Neuronal stem cell (in vitro differentiated cells): ENCODE results near the gene STK10.

Experiments used
- DNase-seq: peaks from one replicate; pipeline ENCODE4 v3.0.0-alpha.2; 2013; ENCODE audit warnings: low spot score
- H2AFZ ChIP-seq: one replicate; pipeline ENCODE4 v1.6.1; 2013; ENCODE audit warnings: mild to moderate bottlenecking, low read length, inconsistent platforms
- H2AK5ac ChIP-seq: 2 replicates; pipeline ENCODE4 v1.6.1; 2013; ENCODE audit warnings: low read depth, mild to moderate bottlenecking, inconsistent platforms, low read length, moderate library complexity, mixed read lengths
- H2BK120ac ChIP-seq: 2 replicates; pipeline ENCODE4 v1.6.1; 2013; ENCODE audit warnings: low read depth, mild to moderate bottlenecking, inconsistent platforms, low read length, moderate library complexity, mixed read lengths
- H2BK12ac ChIP-seq: one replicate; pipeline ENCODE4 v1.6.1; 2013; ENCODE audit warnings: low read length, inconsistent platforms
- H2BK15ac ChIP-seq: 2 replicates; pipeline ENCODE4 v1.6.1; 2013; ENCODE audit warnings: mild to moderate bottlenecking, low read length, inconsistent platforms, mixed read lengths
- H2BK5ac ChIP-seq: one replicate; pipeline ENCODE4 v1.6.1; 2013; ENCODE audit warnings: inconsistent platforms, mild to moderate bottlenecking, low read length, moderate library complexity
- H3K14ac ChIP-seq: one replicate; pipeline ENCODE4 v1.6.1; 2013; ENCODE audit warnings: low read length, inconsistent platforms
- H3K18ac ChIP-seq: 2 replicates; pipeline ENCODE4 v1.6.1; 2013; ENCODE audit warnings: low read length, inconsistent platforms
- H3K23ac ChIP-seq: 2 replicates; pipeline ENCODE4 v1.6.1; 2013; ENCODE audit warnings: low read depth, mild to moderate bottlenecking, mixed read lengths, low read length, inconsistent platforms; ENCODE audit not compliant: poor library complexity
- H3K27ac ChIP-seq: replicated peaks from 3 replicates; pipeline ENCODE4 v1.5.1; 2013; ENCODE audit warnings: low read length, inconsistent platforms
- H3K27me3 ChIP-seq, 3 experiments: 2 replicates each; pipeline ENCODE4 v1.6.1; 2013; ENCODE audit warnings: low read length in 3 of 3, mild to moderate bottlenecking in 2 of 3, inconsistent platforms in 1 of 3, low read depth in 1 of 3, mixed read lengths in 1 of 3, moderate library complexity in 1 of 3; ENCODE audit not compliant: control insufficient read depth in 3 of 3, insufficient read depth in 3 of 3
- H3K36me3 ChIP-seq, 2 donors: replicated peaks in 1 of 2; 2 replicates each; pipeline ENCODE4 v1.6.1; 2013; ENCODE audit warnings: low read length in 2 of 2; ENCODE audit not compliant: control insufficient read depth in 2 of 2, insufficient read depth in 2 of 2
- H3K4ac ChIP-seq: 2 replicates; pipeline ENCODE4 v1.6.1; 2013; ENCODE audit warnings: inconsistent platforms, mild to moderate bottlenecking, low read length, moderate library complexity
- H3K4me1 ChIP-seq, 2 donors: 1 replicate in 1 of 2; 2 replicates in 1 of 2; pipeline ENCODE4 v1.6.1; 2013; ENCODE audit warnings: low read length in 2 of 2, low read depth in 1 of 2; ENCODE audit not compliant: control insufficient read depth in 2 of 2, insufficient read depth in 1 of 2
- H3K4me2 ChIP-seq: one replicate; pipeline ENCODE4 v1.6.1; 2013; ENCODE audit warnings: mild to moderate bottlenecking, low read length, inconsistent platforms; ENCODE audit not compliant: insufficient read depth, poor library complexity, severe bottlenecking
- H3K4me3 ChIP-seq, 2 donors: 2 replicates each; pipeline ENCODE4 v1.5.1; 2013; ENCODE audit warnings: low read length in 2 of 2, mild to moderate bottlenecking in 2 of 2, inconsistent platforms in 1 of 2, moderate library complexity in 1 of 2
- H3K79me1 ChIP-seq: one replicate; pipeline ENCODE4 v1.6.1; 2013; ENCODE audit warnings: low read depth, mild to moderate bottlenecking, inconsistent platforms, low read length, moderate library complexity
- H3K9ac ChIP-seq: one replicate; pipeline ENCODE4 v1.6.1; 2013; ENCODE audit warnings: mild to moderate bottlenecking, low read depth, low read length, inconsistent platforms; ENCODE audit not compliant: poor library complexity
- H3K9me3 ChIP-seq, 2 donors: replicated peaks in 1 of 2; 2 replicates each; pipeline versions ENCODE3 to v1.6.1; 2013; ENCODE audit warnings: low read length in 2 of 2, mild to moderate bottlenecking in 2 of 2, inconsistent platforms in 1 of 2, low read depth in 1 of 2, mixed read lengths in 1 of 2, moderate library complexity in 1 of 2; ENCODE audit not compliant: control insufficient read depth in 2 of 2, insufficient read depth in 1 of 2
- H4K8ac ChIP-seq: one replicate; pipeline ENCODE4 v1.6.1; 2013; ENCODE audit warnings: low read depth, mild to moderate bottlenecking, inconsistent platforms, low read length, moderate library complexity
- H4K91ac ChIP-seq: one replicate; pipeline ENCODE4 v1.6.1; 2013; ENCODE audit warnings: low read length, low read depth, mild to moderate bottlenecking, inconsistent platforms; ENCODE audit not compliant: poor library complexity
- WGBS, 2 donors: extraction: QIAGEN DNeasy Blood & Tissue Kit; methylation state at CpG; one replicate each; pipeline ENCODE4 v1.1.7; 2013; ENCODE audit warnings: missing lambda C conversion rate in 2 of 2, mixed read lengths in 1 of 2; ENCODE audit not compliant: insufficient read length in 2 of 2, insufficient replicate concordance in 1 of 2; ENCODE audit errors: extremely low coverage in 2 of 2; 5-methylcytosine and 5-hydroxymethylcytosine counted together

The STK10 gene

DNA sequence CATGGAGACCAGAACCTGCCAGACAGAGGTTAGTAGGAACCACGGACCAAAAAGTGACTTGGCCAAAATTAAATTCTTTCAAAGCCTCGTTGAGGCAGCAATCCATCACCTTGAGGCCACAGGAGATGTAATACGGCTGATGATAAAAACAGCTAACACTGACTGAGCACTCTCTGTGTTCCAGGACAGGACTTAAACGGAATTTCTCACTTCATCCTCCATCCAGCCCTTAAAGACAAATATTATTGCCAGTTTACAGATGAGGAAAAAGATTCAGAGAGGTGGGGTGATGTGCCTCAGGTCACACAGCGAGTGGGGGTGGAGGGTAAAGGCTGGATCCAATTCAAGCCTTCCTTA lies 25.1 kb downstream of the STK10 start:
- Histone ChIP-seq H2BK120ac (no peak overlapping the region), H3K23ac (no peak overlapping the region), H2BK5ac (no peak overlapping the region), H3K36me3 (no peaks in the 10 kb centered on the region), H3K9ac (no peak overlapping the region), H3K4ac (no peak overlapping the region), H3K18ac (no peak overlapping the region), H2AFZ (no peak overlapping the region), H3K4me2 (no peak overlapping the region), H4K8ac (no peak overlapping the region), H3K9me3 (peaks cover 0 to 3% of the 10 kb centered on the region in 2 donors), H2BK15ac (no peak overlapping the region), H3K14ac (no peak overlapping the region), H3K27ac (no peak overlapping the region), H2BK12ac (no peak overlapping the region), H3K79me1 (no peaks in the 10 kb centered on the region), H3K4me3 (no peak overlapping the region), H4K91ac (no peak overlapping the region), H3K27me3 (no peaks in the 10 kb centered on the region), H2AK5ac (no peak overlapping the region), H3K4me1 (peaks cover 1 to 9% of the 10 kb centered on the region in 2 donors)
- no peak for DNase-seq
- WGBS, 2 donors: no CpG with 5 or more reads among the region's 5 CpGs

DNA sequence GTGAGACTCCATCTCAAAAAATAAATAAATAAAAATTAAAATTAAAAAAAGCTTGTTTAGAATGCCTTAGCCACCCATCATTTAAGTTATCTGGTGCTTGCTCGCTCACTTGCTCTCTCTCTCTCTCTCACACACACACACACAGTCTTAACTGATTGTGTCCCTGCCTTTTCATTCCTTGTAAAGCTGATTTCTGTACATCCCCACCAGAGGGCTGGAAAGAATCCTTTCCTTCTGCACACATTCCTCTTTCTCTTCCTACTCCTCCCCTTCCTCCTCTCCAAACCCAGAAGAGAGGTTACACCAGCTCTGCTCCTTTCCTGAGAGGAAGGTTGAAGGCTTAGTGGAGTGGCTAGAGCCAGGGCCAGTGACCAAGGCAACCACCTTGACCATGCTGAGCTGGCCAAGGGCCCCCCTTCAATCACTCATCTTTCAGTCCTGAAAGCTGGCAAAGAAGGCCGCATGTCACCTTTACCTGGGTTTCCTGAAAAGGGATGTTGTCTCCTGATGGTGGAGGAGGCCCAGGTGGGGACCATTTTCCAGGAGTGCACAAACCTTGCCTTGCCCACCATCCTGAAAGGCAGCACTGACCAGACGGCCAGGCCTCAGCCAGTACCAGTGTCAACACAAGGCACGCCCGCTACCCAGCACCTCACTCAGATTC lies 25.6 kb downstream of the STK10 start:
- H2BK12ac ChIP-seq: no peak overlapping the region

DNA sequence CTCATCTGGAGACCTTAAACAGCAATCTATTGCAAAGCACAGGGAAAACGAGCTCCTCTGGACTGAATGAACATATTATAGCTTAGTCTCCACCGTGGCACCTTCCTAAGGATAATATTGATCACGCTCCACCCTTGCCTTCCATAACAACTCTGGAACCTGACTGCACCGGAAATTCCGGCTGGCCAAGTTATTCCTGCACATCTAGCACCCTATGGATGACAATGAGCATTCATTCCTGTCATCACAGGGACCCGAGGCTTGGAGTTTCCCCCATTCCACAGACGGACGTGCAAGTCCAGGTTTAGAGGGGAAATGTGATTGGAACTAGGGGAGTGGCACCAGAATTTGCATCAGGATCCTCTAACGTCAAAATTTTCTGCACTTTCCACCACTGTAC lies 27.5 kb downstream of the STK10 start:
- peaks cover 0 to 3% of the 10 kb centered on the region in 2 donors for H3K36me3 ChIP-seq
- no peak overlapping the region for H2BK15ac ChIP-seq
- no peak overlapping the region for H2AFZ ChIP-seq
- no peaks in the 10 kb centered on the region for H3K27me3 ChIP-seq
- no peak overlapping the region for H2BK120ac ChIP-seq
- H3K4ac ChIP-seq: no peak overlapping the region
- no peak overlapping the region for H3K27ac ChIP-seq
- H3K18ac ChIP-seq: no peak overlapping the region
- H2BK12ac ChIP-seq: no peak overlapping the region
- no peak overlapping the region for H3K4me2 ChIP-seq
- H3K23ac ChIP-seq: no peak overlapping the region
- no peak overlapping the region for H3K9ac ChIP-seq
- DNase-seq: no peak
- peaks cover 5% of the 10 kb centered on the region in 2 donors for H3K4me1 ChIP-seq
- no peak overlapping the region for H4K91ac ChIP-seq
- WGBS, 2 donors: no CpG with 5 or more reads among the region's 9 CpGs
- no peak overlapping the region for H2BK5ac ChIP-seq
- peaks cover 0 to 7% of the 10 kb centered on the region in 2 donors for H3K9me3 ChIP-seq
- no peak overlapping the region for H4K8ac ChIP-seq
- H3K79me1 ChIP-seq: no peaks in the 10 kb centered on the region
- no peak overlapping the region for H3K14ac ChIP-seq
- no peak overlapping the region for H2AK5ac ChIP-seq
- no peak overlapping the region for H3K4me3 ChIP-seq

More for the DNA sequence above, 25.6 kb downstream of the STK10 start:
- DNase-seq: no peak
- Histone ChIP-seq H3K4me2 (no peak overlapping the region), H3K79me1 (no peaks in the 10 kb centered on the region), H2AK5ac (no peak overlapping the region), H3K18ac (no peak overlapping the region), H3K23ac (no peak overlapping the region), H4K91ac (no peak overlapping the region), H4K8ac (no peak overlapping the region), H2BK120ac (no peak overlapping the region), H3K4me1 (peaks cover 0 to 5% of the 10 kb centered on the region in 2 donors), H2BK5ac (no peak overlapping the region), H3K4ac (no peak overlapping the region), H2AFZ (no peak overlapping the region), H3K9ac (no peak overlapping the region), H3K14ac (no peak overlapping the region), H3K27ac (no peak overlapping the region), H2BK15ac (no peak overlapping the region), H3K9me3 (peaks cover 0 to 7% of the 10 kb centered on the region in 2 donors), H3K36me3 (no peaks in the 10 kb centered on the region), H3K27me3 (no peaks in the 10 kb centered on the region), H3K4me3 (no peak overlapping the region)
- no CpG with 5 or more reads among the region's 5 CpGs for WGBS, 2 donors

DNA sequence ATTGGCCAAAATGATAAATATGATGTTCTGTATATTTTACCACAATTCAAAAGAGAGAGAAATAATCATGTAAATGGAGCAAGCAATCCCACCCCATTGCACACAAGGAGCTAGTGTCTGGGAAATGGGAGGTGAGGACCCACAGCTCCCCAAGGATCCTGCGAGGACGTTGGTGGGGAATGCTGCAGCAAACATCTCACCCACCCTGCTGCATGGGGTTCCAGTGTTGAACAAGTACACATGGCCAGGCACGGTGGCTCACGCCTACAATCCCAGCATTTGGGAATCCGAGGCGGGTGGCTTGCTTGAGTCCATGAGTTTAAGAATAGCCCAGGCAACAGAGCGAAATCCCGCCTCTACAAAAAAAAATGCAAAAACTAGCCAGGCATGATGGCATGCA lies 29.0 kb downstream of the STK10 start:
- H3K4me1 ChIP-seq: peaks cover 0 to 5% of the 10 kb centered on the region in 2 donors
- no peaks in the 10 kb centered on the region for H3K79me1 ChIP-seq
- no peak overlapping the region for H2BK5ac ChIP-seq
- no peak overlapping the region for H3K4me3 ChIP-seq
- H3K9me3 ChIP-seq: peaks cover 0 to 7% of the 10 kb centered on the region in 2 donors
- no peak overlapping the region for H3K4me2 ChIP-seq
- H4K8ac ChIP-seq: no peak overlapping the region
- H2BK15ac ChIP-seq: no peak overlapping the region
- peaks cover 3 to 8% of the 10 kb centered on the region in 2 donors for H3K36me3 ChIP-seq
- H3K27ac ChIP-seq: no peak overlapping the region
- no peak overlapping the region for H3K4ac ChIP-seq
- H3K14ac ChIP-seq: no peak overlapping the region
- H2AFZ ChIP-seq: no peak overlapping the region
- no CpG with 5 or more reads among the region's 8 CpGs for WGBS, 2 donors
- H3K18ac ChIP-seq: no peak overlapping the region
- H3K9ac ChIP-seq: no peak overlapping the region
- H2BK12ac ChIP-seq: no peak overlapping the region
- no peaks in the 10 kb centered on the region for H3K27me3 ChIP-seq
- H4K91ac ChIP-seq: no peak overlapping the region
- no peak for DNase-seq
- H2AK5ac ChIP-seq: no peak overlapping the region
- no peak overlapping the region for H2BK120ac ChIP-seq
- no peak overlapping the region for H3K23ac ChIP-seq
